IPS DF 4.7 (cell line): ENCODE measurements around the gene ZCCHC4.
"Not testable (repeated sequence)": the region's sequence is repeated elsewhere in the genome, so short reads cannot be mapped to it uniquely, and the experiment has no call there.

Source experiments
- DNase-seq: peaks from one replicate; pipeline ENCODE4 v3.0.0-alpha.2; 2013; ENCODE audit warnings: low spot score; ENCODE audit errors: extremely low read depth

ZCCHC4 gene

DNA sequence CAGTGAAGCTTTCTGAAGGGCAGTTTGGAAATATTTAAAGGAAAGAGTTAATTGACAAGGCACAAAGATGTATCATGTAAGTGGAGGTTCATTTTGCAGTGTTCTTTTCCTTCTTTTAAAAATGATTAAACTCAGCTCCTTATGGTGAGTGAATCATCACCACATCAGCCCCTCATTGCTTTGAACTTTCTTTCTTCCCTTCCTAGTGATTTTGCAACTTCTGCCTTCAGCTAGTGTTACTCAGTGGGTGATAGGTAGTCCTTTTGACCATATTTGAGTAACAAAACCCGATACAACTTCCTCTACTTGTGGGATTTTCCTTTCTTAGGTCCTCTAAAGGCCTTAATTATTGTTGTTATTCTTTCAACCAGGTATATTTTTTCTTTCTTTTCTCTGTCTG lies 8.2 kb downstream of the ZCCHC4 start:
- no peak for DNase-seq

DNA sequence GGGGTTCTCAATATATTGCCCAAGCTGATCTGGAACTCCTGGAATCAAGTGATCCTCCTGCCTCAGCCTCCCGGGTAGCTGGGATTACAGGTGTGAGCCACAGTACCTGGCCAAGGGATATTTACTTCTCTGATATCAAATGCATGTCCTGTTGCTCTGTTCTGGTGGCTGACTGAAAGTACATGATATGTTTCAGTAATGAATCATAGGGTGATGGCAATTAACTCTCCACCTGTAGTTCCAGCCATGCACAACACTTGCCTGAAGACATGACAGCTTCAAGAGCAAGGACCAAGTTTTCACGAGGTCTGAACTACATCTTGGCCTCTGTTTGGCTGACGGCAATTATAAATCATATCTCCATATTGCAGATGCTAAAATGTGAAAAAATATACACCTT lies 9.1 kb downstream of the ZCCHC4 start:
- DNase-seq: no peak

DNA sequence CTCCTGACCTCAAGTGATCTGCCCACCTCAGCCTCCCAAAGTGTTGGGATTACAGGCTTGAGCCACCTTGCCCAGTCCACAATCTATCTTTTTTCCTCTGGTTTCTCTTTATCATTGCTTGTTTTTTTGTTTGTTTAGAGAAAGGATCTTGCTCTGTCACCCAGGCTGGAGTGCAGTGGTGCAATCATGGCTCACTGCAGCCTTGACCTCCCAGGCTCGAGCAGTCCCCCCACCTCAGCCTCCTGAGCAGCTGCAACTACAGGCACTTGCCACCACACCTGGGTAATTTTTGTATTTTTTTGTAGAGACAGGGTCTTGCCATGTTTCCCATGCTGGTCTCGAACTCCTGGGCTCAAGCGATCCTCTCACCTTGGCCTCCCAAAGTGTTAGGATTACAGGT lies 15.9 kb downstream of the ZCCHC4 start:
- DNase-seq: not testable (repeated sequence)

DNA sequence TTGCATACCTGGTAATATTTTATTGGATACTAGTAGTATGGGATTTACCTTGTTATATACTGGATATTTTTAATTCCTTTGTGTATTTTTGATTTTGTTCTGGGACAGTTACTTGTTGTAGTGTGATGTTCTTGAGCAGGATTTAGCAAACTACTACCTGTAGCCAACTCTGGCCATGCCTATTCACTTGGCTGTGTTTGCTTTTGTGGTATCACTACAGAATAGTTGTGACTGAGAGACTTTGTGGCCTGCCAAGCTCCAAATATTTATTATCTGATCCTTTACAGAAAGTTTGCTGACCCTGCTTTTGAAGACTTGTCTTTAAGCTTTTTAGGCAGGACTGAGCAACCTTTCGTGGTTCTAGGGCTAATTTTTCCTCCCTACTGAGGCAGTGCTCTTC lies 17.8 kb downstream of the ZCCHC4 start:
- DNase-seq: no peak

DNA sequence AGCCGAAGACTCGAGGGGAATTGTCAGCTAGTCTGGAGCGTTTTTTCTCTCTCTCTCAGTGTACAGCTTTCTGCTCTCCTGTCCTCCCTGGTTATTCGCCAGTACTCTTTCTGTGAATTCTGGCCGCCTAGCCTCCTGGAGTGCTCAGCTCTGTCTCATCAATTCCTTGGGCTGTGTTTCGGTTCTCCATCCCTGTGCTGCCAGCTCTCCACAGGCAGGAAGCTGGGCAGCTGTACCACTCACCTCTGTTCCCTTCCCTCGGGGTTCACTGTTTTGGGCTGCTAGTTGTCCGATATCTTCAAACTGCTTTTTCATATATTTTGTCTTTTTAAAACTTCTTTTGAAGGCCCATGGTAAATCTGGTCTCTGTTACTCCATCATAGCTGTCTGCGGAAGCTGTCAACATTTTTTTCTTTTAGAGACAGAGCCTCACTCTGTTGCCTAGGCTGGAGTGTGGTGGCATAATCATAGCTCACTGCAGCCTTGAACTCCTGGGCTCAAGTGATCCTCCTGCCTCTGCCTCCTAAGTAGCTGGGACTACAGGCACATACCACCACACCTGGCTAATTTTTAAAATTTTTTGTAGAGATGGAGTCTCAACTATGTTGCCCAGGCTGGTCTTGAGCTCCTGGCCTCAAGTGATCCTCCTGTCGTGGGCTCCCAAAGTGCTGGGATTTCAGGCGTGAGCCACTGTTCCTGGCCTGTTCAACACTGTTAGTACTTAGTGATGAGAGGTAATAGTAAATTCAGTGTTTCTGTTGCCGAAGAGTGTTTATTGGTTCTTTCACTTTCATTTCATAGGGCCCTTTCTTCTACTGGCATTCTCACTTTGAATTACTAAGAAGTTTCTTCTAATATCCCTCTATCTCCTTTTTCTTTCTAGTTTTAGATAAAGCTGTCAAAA lies 18.6 kb downstream of the ZCCHC4 start:
- no peak for DNase-seq

DNA sequence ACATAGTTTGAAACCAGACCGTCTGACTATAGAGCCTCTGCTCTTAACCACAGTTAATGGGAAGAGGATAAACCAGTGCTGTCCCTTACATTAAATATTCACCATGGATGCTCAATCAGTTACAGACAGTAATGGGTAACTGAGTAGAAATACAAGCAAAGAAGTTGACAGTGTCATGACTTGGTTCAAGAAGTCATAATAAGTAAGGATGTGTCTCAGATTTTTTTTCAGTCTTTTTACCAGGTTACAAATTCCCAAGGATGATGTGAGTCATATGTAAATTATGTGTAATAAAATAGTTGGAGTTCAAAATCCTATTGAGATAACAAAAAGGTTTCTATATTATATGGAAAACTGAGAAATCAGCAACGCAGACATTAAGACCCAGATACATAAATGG lies 31.1 kb downstream of the ZCCHC4 start:
- DNase-seq: no peak

DNA sequence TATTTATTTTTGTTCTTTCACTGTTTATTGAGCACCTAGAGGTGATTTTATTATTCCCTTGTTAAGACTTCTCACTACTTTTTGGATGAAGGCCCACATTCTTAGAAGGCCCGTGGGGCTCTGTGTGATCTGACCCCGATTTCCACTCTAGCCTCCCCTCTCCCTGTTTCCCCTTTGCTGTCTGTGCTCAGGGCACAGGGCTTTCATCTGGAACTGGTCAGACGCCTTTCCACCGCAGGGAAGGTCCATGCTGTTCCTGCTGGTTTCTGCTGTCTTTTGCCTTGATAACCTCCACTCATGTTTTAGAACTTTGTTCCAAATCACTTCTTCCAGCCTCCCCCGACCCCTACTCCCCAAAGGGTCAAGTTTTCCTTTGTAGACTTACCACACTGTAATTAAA lies 33.2 kb downstream of the ZCCHC4 start:
- no peak for DNase-seq

DNA sequence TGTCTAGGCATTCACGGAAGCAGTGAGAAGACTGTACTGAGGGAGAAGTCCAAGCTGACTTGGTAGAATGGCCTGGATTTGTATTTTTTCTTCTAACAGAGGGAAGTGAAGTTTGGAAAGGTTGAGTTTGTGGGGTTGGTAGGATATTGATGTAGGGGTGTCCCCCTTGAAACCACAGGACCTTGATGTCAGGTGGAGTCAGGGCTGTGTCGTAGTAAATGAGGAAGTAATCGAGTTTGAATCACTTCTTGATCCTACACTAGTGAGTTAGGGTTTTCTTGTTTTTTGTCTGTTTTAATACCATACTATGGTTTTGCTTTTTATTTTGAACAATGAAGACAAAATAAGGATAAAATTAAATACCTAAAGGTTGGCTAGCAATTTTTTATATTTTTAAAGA lies 34.3 kb downstream of the ZCCHC4 start:
- no peak for DNase-seq

DNA sequence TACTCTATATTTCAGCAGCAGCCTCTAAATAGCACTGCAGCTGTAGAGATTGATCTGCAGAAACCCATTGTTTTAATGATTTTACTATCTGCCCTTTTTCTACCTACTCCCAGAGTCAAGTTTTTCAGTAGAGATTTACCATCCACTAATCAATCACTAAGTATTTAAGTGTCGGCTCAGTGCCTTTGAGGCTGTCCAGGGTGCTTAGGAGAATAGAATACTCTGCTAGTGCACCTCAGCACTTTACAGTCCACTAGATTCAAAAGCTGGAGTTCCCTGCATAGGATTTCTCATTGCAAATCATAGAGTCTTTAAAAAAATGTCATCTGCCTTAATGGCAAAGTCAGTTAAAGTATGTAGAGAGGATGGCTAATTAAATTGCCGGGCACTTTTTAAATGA lies 34.9 kb downstream of the ZCCHC4 start:
- DNase-seq: no peak

DNA sequence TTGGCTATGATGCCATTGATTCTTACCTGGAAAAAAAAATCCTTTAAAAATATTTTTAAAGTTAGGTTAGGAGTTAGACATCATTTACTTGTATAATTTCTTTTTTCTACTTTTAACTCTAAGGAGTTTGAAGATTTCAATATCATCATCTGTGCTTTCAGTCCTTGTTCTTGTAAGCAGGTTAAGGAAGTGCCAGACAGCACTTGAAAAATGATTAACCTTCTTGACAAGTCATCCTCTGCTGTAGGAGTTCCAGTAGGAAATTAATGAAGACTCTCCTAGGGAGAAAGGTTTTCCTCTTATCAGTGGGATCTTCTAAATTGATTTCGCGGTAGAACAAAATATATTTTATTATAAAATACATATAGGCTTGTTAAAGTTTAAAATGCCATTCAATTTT lies 35.4 kb downstream of the ZCCHC4 start:
- DNase-seq: no peak

DNA sequence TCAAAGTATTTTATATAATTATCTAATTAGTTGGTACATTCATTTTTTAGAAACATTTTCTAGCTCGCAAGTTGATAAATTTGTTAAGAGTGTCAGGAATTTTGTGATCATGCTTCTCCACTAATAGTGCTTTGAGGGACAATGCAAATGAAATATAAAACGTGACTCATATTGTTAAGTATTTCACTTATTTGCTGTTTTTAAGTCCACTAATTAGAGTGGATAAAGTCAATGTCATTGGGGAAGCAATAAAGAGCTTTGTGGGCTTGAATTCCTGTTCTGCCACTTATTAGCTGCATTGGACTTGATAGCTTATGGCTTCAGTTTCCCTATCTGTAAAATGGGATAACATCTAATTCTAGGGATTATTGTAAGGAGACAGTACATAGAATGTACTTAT lies 38.0 kb downstream of the ZCCHC4 start:
- DNase-seq: no peak

DNA sequence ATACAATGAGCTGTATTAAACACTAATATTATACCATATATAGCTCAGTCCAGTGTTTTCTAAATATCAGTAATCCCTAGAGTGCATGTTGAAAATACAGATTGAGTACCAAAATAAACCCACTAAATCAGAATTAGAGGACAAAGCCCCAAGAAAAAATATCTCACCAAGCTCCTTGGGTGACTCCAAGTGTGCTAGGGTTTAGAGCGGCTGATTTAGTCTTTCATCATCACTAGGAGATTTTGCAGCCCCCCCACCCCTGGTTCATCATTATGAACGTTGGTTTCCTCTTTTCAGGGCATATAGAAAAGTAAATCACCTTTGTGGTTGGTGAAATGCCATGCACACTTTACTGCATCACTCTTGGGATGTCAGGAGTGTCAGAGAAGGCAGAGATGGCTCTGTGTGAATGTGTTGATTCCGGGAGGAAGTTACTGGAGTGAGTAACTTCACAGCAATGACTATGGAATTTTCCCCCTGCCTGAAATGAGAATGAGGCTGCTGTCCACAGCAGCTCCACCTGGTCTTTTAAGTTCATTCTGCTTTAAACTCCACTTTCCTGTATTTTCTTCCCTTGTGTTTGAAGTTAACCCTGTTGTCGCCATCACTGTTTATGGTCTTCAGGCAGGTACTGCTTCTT lies 39.3 kb downstream of the ZCCHC4 start:
- peak; percentile 33 for DNase-seq

DNA sequence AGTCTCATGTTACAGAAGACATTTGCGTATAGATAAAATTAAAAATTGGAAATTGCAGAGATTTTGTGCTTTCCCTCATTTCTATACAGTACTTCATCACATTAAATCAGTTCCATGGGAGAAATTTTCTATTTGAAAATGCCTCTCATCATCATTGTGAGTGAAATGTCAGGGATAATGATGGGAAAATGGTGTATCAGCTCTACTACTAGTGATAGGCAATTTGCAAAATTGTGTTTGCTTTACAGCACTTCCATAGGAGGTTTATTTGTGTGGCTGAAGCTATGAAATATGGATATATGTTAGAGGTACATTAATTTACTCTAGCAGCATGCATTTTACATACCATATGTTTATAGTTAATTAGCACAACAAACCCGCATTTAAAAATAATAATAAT lies 43.5 kb downstream of the ZCCHC4 start:
- no peak for DNase-seq

DNA sequence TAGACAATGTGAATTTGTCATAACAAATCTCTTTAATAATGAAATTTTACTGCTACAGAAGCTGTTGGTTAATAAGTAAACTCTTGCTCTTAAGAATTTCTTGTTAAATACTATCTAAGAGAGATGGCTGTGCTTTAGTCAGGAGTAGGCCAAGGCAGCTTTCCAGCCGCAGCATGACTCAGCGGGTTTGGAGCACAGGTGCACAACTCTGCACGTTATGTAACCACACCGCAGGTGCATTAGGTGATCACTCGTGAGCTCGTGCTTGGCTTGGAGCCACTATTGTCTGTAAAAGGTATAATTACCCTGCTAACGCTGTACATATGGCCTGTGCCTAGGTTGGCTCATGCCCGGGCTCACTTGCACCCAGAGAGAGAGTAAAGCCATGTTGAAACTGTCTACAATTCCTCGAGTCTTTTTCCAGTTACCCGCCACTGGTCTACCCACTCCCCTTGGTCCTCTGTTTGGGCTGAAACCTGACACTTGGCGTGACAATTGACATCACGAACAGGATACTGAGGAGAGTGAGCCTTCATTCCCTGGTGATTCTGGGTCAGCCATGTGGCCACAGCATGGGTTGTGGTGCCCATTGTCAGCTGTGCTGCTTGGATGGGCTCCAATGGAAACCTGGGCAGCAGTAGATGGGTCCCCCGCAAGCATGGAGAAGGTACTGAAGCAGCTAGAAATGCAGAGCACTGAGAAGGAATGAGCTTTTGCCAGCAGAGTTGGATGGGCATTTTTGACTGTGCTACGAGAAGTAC lies 46.1 kb downstream of the ZCCHC4 start:
- no peak for DNase-seq

DNA sequence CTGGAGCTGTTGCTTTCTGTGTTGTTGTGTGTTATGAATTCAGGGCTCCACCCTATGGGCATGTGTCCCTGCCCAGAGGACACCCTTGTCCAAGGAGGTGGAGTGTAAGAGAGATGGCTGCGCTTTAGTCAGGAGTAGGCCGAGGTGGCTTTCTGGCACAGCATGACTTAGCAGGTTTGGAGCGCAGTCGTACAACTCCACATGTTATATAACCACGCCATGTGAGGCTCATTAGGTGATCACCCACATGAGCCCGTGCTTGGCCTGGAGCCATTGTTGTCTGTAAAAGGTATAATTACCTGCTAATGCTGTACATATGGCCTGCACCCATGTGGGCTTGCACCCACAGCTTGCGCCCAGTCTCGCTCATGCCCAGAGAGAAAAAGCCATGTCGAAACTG lies 48.7 kb downstream of the ZCCHC4 start:
- DNase-seq: no peak

DNA sequence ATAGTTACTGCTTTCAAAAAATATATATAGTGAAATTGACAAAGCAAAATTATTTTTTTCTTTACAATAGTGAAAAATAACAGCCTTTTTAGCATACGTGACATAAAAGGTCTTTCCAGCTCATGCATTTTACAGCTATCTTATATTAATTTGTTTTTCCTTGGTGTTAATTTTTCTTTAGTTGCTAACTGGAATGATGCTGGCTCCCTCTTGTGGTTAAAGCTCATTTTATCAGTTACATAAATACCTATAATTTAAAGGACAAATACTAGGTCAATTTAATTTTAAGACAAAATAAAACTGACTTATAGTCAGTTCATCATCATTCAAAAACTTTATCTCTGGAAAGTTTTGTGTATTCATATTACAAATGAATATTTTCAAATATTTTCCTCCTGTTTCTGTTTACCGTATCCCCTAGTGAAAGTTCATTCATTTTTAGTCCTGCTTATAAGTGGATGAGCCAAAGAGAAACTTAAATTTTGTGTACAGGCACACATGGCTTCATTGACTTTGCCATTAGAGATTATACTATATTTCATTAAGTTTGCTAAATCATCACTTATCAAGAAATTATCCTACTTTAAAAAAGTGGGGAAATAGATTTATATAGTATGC lies 54.5 kb downstream of the ZCCHC4 start:
- no peak for DNase-seq

DNA sequence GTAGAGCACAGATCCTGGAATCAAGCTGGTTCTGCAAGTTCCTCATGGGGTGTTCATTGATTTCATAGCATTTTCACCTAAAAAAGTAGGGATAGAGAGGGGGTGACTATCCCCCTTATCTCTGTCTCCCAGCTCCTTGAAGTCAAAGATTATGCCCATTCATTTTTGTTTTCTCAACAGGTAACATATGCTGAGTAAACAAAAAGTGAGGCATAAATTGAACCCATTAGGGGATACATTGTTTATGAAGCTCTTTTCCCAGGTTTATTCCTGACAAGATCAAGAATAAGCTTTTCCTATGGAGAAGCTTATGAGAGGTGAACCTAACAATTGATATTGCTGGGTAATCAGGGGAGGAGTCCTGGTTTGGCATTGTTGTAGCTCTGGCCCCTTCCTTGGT lies 55.3 kb downstream of the ZCCHC4 start:
- no peak for DNase-seq

DNA sequence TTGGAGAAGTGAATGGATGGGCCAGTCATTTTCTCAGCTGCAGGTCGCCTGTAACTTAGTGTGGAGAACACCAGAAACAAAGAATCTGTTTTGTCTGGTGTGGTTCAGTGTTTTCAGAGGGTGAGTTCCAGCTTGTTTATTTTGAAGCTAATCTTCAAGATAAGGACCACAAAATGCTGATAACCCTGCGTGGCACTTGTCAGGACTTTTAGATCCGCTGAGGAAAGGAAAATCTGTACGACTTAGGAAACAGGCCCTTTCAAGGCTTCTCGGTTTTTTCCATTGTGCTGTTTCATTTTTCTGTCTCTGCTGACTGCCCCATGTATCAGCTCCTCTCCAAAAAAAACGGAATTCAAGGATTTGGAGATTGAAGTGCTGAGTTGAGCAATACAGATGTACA lies 55.7 kb downstream of the ZCCHC4 start:
- no peak for DNase-seq

DNA sequence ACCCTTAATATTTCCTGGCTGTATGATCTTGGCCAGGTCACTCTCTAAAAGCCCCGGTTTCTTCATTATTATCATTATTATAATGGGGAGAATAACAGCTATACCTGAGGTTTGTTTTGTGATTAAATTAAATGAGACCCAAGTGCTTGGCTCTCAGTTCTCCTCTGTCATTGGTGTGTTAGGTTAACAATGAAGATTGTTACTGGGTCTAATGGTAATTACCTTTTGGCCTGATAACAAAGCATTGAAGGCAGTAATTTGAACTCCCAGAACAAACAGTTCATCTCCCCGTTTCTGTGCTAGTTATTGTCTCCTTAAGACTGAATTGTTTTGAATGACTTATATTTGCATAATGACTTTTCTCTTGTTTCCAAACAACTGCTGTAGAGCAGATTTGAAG lies 57.7 kb downstream of the ZCCHC4 start:
- DNase-seq: no peak

DNA sequence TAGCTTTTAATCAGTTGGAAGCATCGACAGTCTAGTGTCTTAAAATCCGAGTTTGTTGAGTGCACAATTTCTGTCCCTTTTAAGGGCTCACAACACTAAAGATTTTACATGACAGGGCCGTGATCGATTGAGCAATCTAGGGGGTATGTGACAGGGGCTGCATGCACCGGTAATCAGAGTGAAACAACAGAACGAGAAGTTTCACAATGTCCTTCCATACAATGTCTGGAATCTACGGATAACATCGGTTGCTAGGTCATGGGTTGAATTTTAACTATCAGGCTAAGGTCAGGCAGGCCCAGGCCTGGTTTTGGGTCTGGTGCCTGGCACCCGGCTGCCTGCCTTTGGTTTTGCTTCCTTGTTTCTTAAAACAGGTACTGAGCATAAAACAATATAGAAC lies 60.0 kb downstream of the ZCCHC4 start:
- not testable (repeated sequence) for DNase-seq

DNA sequence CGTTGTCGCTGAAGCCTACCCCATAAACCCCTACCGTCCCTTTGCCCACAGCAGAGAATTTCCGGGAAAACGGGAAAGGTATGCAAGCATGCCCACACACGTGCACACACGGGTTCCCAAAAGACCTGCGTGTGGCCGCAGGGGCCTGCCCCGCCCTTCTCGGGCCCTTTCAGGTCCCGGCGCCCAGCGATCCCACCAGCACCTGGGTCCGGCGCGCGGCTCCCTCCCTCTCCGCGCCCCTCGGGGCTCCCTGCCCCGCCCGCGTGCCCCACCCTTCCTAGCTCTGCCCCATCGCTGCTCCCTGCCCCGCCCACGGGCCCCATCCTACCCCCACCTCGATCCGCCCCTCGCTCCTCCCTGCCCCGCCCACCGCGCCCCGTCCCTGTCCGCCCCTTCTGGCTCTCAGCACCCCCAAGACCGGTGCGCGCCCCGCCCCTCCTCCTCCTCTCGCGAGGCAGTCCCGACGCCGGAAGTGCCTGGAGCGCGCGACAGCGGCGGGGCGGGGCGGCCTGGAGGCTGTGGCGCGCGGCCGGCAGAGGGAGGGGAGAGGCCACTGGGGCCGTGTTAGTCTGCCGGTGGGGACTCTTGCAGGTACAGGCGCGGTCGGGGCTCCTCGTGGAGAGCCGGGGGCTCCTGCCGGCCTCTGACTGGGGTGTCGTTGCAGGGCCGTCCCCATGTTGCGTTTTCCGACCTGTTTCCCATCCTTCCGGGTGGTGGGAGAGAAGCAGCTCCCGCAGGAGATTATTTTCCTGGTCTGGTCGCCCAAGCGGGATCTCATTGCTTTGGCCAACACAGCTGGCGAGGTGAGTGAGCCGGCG lies 64.4 kb downstream of the ZCCHC4 start, which contains the start of gene ANAPC4:
Gene ANAPC4 (plus strand): TSS at position 510 of the 818 bp plus-strand sequence. CDS start 165 bp downstream, at position 675.
- peak; percentile 62 for DNase-seq
